Neural cell (in vitro differentiated cells): ENCODE results near the gene CEP97. TPM values are rescaled to one million over a fixed set of nuclear protein-coding genes. Genes with fewer than 3 reads are reported as not detected.

ENCODE experiments used
- H2AFZ ChIP-seq: fragments of 200-600, 300-800 bp; sonication (generic), shearing (Covaris generic); 2 replicates; pipeline ENCODE4 v1.6.0; 2014; ENCODE audit warnings: low read depth, mild to moderate bottlenecking, antibody characterized with exemption, low read length, moderate library complexity
- H3F3A ChIP-seq: fragments of 200-600 bp; shearing (Covaris generic); 2 replicates; pipeline ENCODE4 v1.6.1; 2016; ENCODE audit warnings: mild to moderate bottlenecking, moderate library complexity, mixed read lengths, antibody characterized with exemption, low read length; ENCODE audit not compliant: insufficient read depth, poor library complexity, severe bottlenecking
- H3K27ac ChIP-seq: fragments of 200-600, 300-800 bp; sonication (generic), shearing (Covaris generic); 2 replicates; pipeline ENCODE4 v1.5.1; 2014; ENCODE audit warnings: mild to moderate bottlenecking, low read length, moderate library complexity
- H3K27me3 ChIP-seq: fragments of 300-800, 200-600 bp; sonication (generic), shearing (Covaris generic); 2 replicates; pipeline ENCODE4 v1.6.0; 2014; ENCODE audit warnings: mild to moderate bottlenecking, low read depth, low read length, moderate library complexity; ENCODE audit not compliant: insufficient read depth
- H3K36me3 ChIP-seq: fragments of 300-800, 200-600 bp; sonication (generic), shearing (Covaris generic); 2 replicates; pipeline ENCODE4 v1.5.1; 2014; ENCODE audit warnings: mild to moderate bottlenecking, antibody characterized with exemption, low read length, moderate library complexity; ENCODE audit not compliant: insufficient read depth
- H3K4me2 ChIP-seq: fragments of 300-800, 200-600 bp; sonication (generic), shearing (Covaris generic); 2 replicates; pipeline ENCODE4 v1.6.0; 2014; ENCODE audit warnings: mild to moderate bottlenecking, low read length
- H3K4me3 ChIP-seq: fragments of 300-800, 200-600 bp; sonication (generic), shearing (Covaris generic); 2 replicates; pipeline ENCODE4 v1.5.1; 2014; ENCODE audit warnings: mild to moderate bottlenecking, low read length, moderate library complexity
- H3K79me2 ChIP-seq: fragments of 200-600 bp; shearing (Covaris generic); replicated peaks from 2 replicates; pipeline ENCODE4 v1.6.0; 2014; ENCODE audit warnings: mild to moderate bottlenecking, low read length, moderate library complexity; ENCODE audit not compliant: insufficient read depth
- H3K9ac ChIP-seq: fragments of 300-800, 200-600 bp; sonication (generic), shearing (Covaris generic); 2 replicates; pipeline ENCODE4 v1.6.1; 2016; ENCODE audit warnings: mild to moderate bottlenecking, low read length, mixed read lengths
- H3K9me2 ChIP-seq: fragments of 200-600 bp; shearing (Covaris generic); 2 replicates; pipeline ENCODE4 v1.6.1; 2016; ENCODE audit warnings: mild to moderate bottlenecking, low read length, mixed read lengths; ENCODE audit not compliant: insufficient read depth
- H3K9me3 ChIP-seq: fragments of 200-600, 300-800 bp; sonication (generic), shearing (Covaris generic); 2 replicates; pipeline ENCODE4 v1.6.1; 2016; ENCODE audit warnings: mild to moderate bottlenecking, mixed run types, low read length, moderate library complexity, mixed read lengths
- H4K20me1 ChIP-seq: fragments of 200-600 bp; shearing (Covaris generic); 2 replicates; pipeline ENCODE4 v1.6.1; 2016; ENCODE audit warnings: mild to moderate bottlenecking, mixed run types; ENCODE audit not compliant: insufficient read depth
- CTCF ChIP-seq: fragments of 450-650 bp; IDR thresholded peaks from 2 replicates; pipeline ENCODE4 v1.5.1; 2014; ENCODE audit warnings: antibody characterized with exemption, mild to moderate bottlenecking, moderate library complexity; ENCODE audit not compliant: poor library complexity, severe bottlenecking
- EP300 ChIP-seq: fragments of 450-650 bp; conservative IDR thresholded peaks from 2 replicates; pipeline ENCODE4 v1.6.1; 2014; ENCODE audit warnings: antibody characterized with exemption, mild to moderate bottlenecking, moderate library complexity; ENCODE audit not compliant: poor library complexity, severe bottlenecking
- EZH2 ChIP-seq: fragments of 200-600, 300-800 bp; shearing (Covaris generic), sonication (generic); IDR thresholded peaks from 2 replicates; pipeline ENCODE4 v1.6.1; 2014; ENCODE audit warnings: antibody characterized with exemption, low read length, borderline replicate concordance, mild to moderate bottlenecking; ENCODE audit not compliant: insufficient read depth, poor library complexity, severe bottlenecking
- MXI1 ChIP-seq: fragments of 450-650 bp; conservative IDR thresholded peaks from 2 replicates; pipeline ENCODE4 v1.6.1; 2014; ENCODE audit warnings: antibody characterized with exemption, mild to moderate bottlenecking; ENCODE audit not compliant: poor library complexity, severe bottlenecking
- POLR2AphosphoS5 ChIP-seq: IDR thresholded peaks from 2 replicates; pipeline ENCODE4 v1.6.1; 2012
- RAD21 ChIP-seq: fragments of 450-650 bp; conservative IDR thresholded peaks from 2 replicates; pipeline ENCODE4 v1.6.1; 2014; ENCODE audit warnings: antibody characterized with exemption, mild to moderate bottlenecking, moderate library complexity
- REST ChIP-seq: IDR thresholded peaks from 2 replicates; pipeline ENCODE4 v1.6.1; 2012; ENCODE audit warnings: borderline replicate concordance
- SMC3 ChIP-seq: fragments of 450-650 bp; conservative IDR thresholded peaks from 2 replicates; pipeline ENCODE4 v1.6.1; 2014; ENCODE audit warnings: antibody characterized with exemption, mild to moderate bottlenecking, moderate library complexity; ENCODE audit not compliant: poor library complexity
- TAF1 ChIP-seq: IDR thresholded peaks from 2 replicates; pipeline ENCODE4 v1.6.1; 2012; ENCODE audit warnings: low read depth
- polyA plus RNA-seq: library from polyadenylated mRNA; depleted of rRNA; stranded (reverse); fragments of >200 nt; gene quantifications from 2 replicates; pipeline ENCODE4 v1.2.3, GENCODE V29; 2014

CEP97 gene
- polyA plus RNA-seq, 1 donor from 2014 or later = 52.9 TPM

DNA sequence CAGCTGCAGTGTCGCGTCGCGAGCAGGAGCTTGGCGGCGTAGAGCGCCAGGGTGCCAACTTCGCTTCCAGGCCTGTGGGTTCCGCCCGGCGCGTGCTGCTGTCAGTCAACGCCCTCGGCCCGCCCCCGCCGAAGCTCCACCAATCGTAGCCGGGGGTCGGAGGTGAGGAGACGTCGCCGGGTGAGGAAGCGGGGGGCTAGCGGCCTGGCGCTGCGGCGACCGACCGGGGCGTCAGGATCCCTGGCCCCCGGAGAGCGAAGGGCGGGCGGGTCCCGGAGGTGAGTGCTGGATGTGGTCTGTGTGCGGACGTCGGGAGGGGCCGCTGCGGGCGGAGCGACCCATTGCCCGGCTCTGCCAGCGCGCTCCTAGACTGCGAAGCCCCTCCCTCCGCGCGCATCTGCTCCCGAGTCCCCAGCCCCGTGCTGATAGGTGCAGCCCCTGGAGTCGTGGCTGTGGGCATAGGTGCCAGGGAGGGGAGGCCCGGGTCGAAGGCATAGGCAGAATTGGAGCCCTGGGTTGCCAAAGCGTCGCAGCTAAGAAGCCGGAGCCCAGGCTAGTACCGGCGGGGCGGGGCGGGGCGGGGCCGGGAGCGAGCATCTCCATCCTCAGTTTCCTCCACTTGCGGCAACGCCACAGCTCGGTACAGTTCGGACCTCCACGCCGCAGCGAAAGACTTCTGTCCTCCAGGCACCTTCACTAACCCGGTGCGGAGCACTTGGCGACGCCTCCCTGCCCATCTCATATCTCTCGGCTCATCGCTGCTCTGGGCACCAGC lies 54.8 kb downstream of the CEP97 start, which contains the start of gene NXPE3:
NXPE3 (plus strand) TSS at position 165 of the 775 bp plus-strand sequence. CDS start 6,386 bp downstream, outside the sequence.
- Histone ChIP-seq H3K9ac (peak within 1 kb of the TSS; percentile 74), H2AFZ (peak within 1 kb of the TSS; percentile 61), H3K36me3 (no peaks in the 10 kb centered on the region), H4K20me1 (no peaks in the 10 kb centered on the region), H3K9me3 (no peaks in the 10 kb centered on the region), H3K4me3 (peak within 1 kb of the TSS; percentile 89), H3F3A (no peaks in the 10 kb centered on the region), H3K27me3 (no peaks in the 10 kb centered on the region), H3K79me2 (peaks cover 27% of the 10 kb centered on the region), H3K27ac (peak within 1 kb of the TSS; percentile 54), H3K4me2 (peak within 1 kb of the TSS; percentile 86), H3K9me2 (no peaks in the 10 kb centered on the region)
- TF ChIP-seq TAF1 = peak; percentile 13
- TF ChIP-seq REST = peak; percentile 55
- no peak for TF ChIP-seq CTCF
- no peak for TF ChIP-seq EP300
- TF ChIP-seq POLR2AphosphoS5 = peak; percentile 61
- TF ChIP-seq MXI1 = peak; percentile 65
- no peak for TF ChIP-seq SMC3

GRCh38 chr3:101779822-101780381 lies 55.5 kb downstream of the CEP97 start:
- Histone ChIP-seq H3K36me3 (no peaks in the 10 kb centered on the region), H3K4me2 (peak overlapping the region; percentile 86), H2AFZ (peak overlapping the region; percentile 61), H3K27me3 (no peaks in the 10 kb centered on the region), H3K79me2 (peaks cover 27% of the 10 kb centered on the region), H3K9me2 (no peaks in the 10 kb centered on the region), H3K9me3 (no peaks in the 10 kb centered on the region), H3K27ac (peak overlapping the region; percentile 54), H3K4me3 (peak overlapping the region; percentile 89), H3F3A (no peaks in the 10 kb centered on the region), H4K20me1 (no peaks in the 10 kb centered on the region), H3K9ac (peak overlapping the region; percentile 74)
- TF ChIP-seq RAD21 (no peak), EZH2 (no peak), TAF1 (peak; percentile 16)
